ENCODE results near the gene TAL2. TPM values are rescaled to one million over a fixed set of nuclear protein-coding genes. Genes with fewer than 3 reads are reported as not detected.

Gene TAL2
- total RNA-seq, 1 experiment from 2014 or later, result 0.50 TPM

GRCh38 chr9:105651806-105652205, 10.5 kb upstream of the TAL2 start:
- H3K4me1 Mint-ChIP-seq, result peaks cover 53 to 58% of the 10 kb centered on the region in 2 experiments
- no peak overlapping the region for H2BK20ac ChIP-seq (ENCODE audit: low read depth, low read length, poor library complexity, severe bottlenecking)
- no peak overlapping the region for H3K4ac ChIP-seq (ENCODE audit: low read depth, low read length)
- no peak overlapping the region for H3K56ac ChIP-seq (ENCODE audit: insufficient read length, low read depth, low read length)
- H2BK15ac ChIP-seq (ENCODE audit: low read depth, low read length), result no peak overlapping the region
- no peak for TF ChIP-seq CTCF (conservative IDR thresholded peaks at IDR 0.05)
- no peaks in the 10 kb centered on the region for H3K4me1 ChIP-seq (ENCODE audit: insufficient read depth, low read length)
- H3K4me2 ChIP-seq (ENCODE audit: insufficient read depth, insufficient read length, low read length), result no peak overlapping the region
- H3T11ph ChIP-seq (ENCODE audit: low read length), result no peak overlapping the region
- peaks cover 10% of the 10 kb centered on the region; the same call in 1 of the 2 replicates for H3K27me3 ChIP-seq (ENCODE audit: insufficient read depth, low read length)
- H3K14ac ChIP-seq (ENCODE audit: insufficient read depth, low read length), result no peak overlapping the region
- peak overlapping the region in 1 of 3 experiments; percentile 52; a peak in 1 of 7 replicates for H3K27ac Mint-ChIP-seq
- peaks cover 0 to 4% of the 10 kb centered on the region in 2 experiments; a peak in 1 of 5 replicates for H3K9me3 Mint-ChIP-seq
- H3K27ac ChIP-seq (ENCODE audit: insufficient read length, low read depth, low read length), result no peak overlapping the region
- DNase-seq, result no peak
- H3K23ac ChIP-seq (ENCODE audit: insufficient read length, low read depth, low read length), result no peak overlapping the region
- H2BK120ac ChIP-seq (ENCODE audit: low read depth, low read length, poor library complexity, severe bottlenecking), result no peak overlapping the region
- H2AK5ac ChIP-seq (ENCODE audit: insufficient read length, low read length), result no peak overlapping the region
- no peak overlapping the region for H4K5ac ChIP-seq (ENCODE audit: insufficient read length, low read depth, low read length)
- H3K79me2 ChIP-seq (ENCODE audit: insufficient read depth, low read length), result no peaks in the 10 kb centered on the region
- H4K20me1 ChIP-seq (ENCODE audit: control insufficient read depth, insufficient read depth, insufficient read length), result no peaks in the 10 kb centered on the region
- no peak overlapping the region for H4K8ac ChIP-seq (replicated peaks; ENCODE audit: insufficient read length, low read depth, low read length)
- H2AFZ ChIP-seq (ENCODE audit: low read length), result no peak overlapping the region
- H2BK5ac ChIP-seq (ENCODE audit: insufficient read length, low read length), result no peak overlapping the region
- no peak overlapping the region for H3K18ac ChIP-seq (ENCODE audit: insufficient read length, low read depth, low read length)
- H3K9me3 ChIP-seq (ENCODE audit: control insufficient read depth, low read depth, low read length), result no peaks in the 10 kb centered on the region
- H3K79me1 ChIP-seq (ENCODE audit: insufficient read depth, low read depth, low read length, poor library complexity, severe bottlenecking), result no peaks in the 10 kb centered on the region
- H3K36me3 Mint-ChIP-seq (ENCODE audit: insufficient read depth in 1 of 3, low read depth in 3 of 3), result 0 out of 7 replicates have a peak, but pooled peaks cover 0 to 4% (median 0%) of the 10 kb centered on the region in 3 experiments
- H4K91ac ChIP-seq (ENCODE audit: insufficient read length, low read depth, low read length), result no peak overlapping the region
- WGBS (ENCODE audit: extremely low coverage, insufficient read length, low lambda C conversion rate), result no CpG with 5 or more reads among the region's 4 CpGs
- no peak overlapping the region for H2BK12ac ChIP-seq (ENCODE audit: insufficient read length, low read depth, low read length)
- H3K27me3 Mint-ChIP-seq (ENCODE audit: low read depth), result peaks cover 40% of the 10 kb centered on the region
- H3K9ac ChIP-seq (ENCODE audit: extremely low read depth, insufficient read length, low read length), result no peak overlapping the region
- H3K23me2 ChIP-seq (ENCODE audit: insufficient read length, low read depth, low read length, poor library complexity, severe bottlenecking), result peaks cover 11% of the 10 kb centered on the region
- no peak overlapping the region for H3K4me3 Mint-ChIP-seq

All from H9 (cell line).